Measurements from ENCODE around the gene SLAIN1.

The SLAIN1 gene

DNA sequence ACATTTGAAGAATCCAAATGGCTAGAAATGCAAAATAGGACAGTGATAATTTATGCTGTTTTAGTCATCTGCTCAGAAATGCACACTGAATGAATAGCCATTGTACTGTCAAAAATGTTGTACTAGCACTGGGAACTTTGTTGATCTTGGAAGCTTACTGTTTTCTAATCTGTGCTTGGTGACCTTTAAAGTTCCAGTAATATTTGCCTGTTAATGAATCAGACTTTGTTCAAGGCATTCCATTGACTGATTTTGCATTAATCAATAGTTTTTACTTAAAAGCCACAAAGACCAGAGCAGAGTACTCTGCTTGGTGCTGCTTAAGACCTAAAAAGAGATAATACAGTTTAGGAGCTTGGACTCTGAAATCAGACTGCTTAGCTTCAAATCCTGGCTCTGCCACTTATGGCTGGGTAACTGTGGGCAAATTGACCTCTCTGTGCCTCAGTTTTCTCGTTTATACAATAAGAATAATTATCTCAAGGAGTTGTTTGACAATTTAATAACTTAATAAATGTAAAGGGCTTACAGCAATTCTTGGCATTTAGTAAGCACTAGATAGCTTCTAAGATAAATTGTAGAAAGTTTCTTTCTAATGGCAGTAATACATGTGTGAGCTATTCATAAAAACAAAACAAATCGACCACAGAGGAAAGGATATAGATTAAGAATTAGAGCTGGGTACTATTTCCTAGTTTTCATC is 4.6 kb upstream of the SLAIN1 start:
- no peaks in the 10 kb centered on the region for H3K36me3 ChIP-seq (ENCODE audit: insufficient read depth, low read length)
- 83% methylated on average over 1 of the region's 2 CpGs for WGBS
- H3K9me3 ChIP-seq (ENCODE audit: insufficient read depth, low read depth, low read length), result no peaks in the 10 kb centered on the region
- no peak overlapping the region for H3K27ac ChIP-seq (ENCODE audit: low read depth, low read length)
- H3K4me3 ChIP-seq (ENCODE audit: low read length), result no peak overlapping the region
- no peak overlapping the region for H3K9ac ChIP-seq (ENCODE audit: low read depth, low read length)
- H3K4me1 ChIP-seq (ENCODE audit: insufficient read depth, low read length), result peaks cover 14% of the 10 kb centered on the region
- H3K27me3 ChIP-seq (ENCODE audit: insufficient read depth, low read length), result peaks cover 15% of the 10 kb centered on the region

DNA sequence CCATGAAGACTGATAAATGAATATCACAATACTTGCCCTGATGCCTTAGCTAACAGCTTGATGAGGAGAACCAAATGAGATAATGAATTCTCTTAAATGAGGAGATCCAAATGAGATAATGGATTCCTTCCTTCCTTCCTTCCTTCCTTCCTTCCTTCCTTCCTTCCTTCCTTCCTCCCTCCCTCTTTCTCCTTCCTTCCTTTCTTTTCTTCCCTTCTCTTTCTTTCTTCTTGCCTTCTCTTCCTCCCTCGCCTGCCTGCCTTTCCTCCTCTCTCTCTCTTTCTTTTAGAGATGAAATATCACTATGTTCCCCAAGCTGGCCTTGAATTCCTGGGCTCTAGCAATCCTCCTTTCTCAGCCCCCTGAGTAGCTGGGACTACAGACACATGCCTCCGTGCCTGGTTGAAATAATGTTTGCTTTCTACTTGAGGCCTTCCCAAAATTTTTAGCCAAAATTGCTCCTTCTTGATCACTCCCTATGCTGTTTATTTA is 4.0 kb upstream of the SLAIN1 start:
- H3K4me1 ChIP-seq (ENCODE audit: insufficient read depth, low read length), result peaks cover 14% of the 10 kb centered on the region
- H3K27me3 ChIP-seq (ENCODE audit: insufficient read depth, low read length), result peaks cover 15% of the 10 kb centered on the region
- 94% methylated on average over 2 of the region's 2 CpGs for WGBS

DNA sequence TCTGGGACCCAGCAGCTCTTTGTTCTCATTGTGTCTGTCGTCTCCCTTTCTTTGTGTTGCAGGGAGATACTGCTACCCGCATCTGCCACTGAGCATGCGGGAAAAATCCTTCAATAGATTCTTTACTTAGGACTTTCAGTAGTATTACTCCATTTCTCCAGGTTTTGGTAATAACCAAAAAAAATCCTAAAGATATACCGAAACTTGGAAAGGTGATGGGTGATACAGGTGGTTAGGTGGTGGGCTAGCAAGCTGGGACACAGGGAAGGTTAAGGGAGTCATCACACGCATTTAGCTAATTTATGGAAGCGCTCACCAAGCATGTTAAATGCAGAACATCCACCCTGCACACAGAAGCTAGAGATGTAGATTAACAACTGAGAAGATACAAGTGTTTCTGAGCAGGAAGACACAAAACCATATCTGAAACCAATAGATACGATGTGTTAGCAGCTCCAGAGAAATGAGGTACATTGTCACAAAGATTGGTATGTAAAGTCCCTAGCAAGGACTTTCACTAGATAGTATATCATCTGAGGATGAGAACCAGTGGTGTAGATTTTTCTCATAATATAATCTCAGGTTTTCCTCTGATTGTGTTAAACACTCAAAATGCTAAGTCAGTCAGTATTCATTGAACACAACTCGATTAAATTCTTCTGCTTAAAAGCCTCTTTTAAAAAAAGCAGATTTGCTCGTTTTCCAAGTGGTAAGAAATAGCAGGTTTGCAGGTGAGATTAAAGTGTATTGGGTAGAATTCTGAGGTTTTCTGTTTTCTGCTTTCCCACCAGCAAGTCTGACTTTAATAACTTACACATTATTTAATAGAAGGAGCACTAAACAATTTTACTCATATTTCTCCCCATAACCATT is 1.2 kb upstream of the SLAIN1 start:
- H3K27me3 ChIP-seq (ENCODE audit: insufficient read depth, low read length), result peaks cover 18% of the 10 kb centered on the region
- H3K4me1 ChIP-seq (ENCODE audit: insufficient read depth, low read length), result peaks cover 20% of the 10 kb centered on the region
- H3K9ac ChIP-seq (ENCODE audit: low read depth, low read length), result no peak overlapping the region
- H3K9me3 ChIP-seq (ENCODE audit: insufficient read depth, low read depth, low read length), result no peaks in the 10 kb centered on the region
- 50% methylated on average over 9 of the region's 9 CpGs for WGBS
- H3K27ac ChIP-seq (ENCODE audit: low read depth, low read length), result no peak overlapping the region
- peak overlapping the region; percentile 63 for H3K4me3 ChIP-seq (ENCODE audit: low read length)
- H3K36me3 ChIP-seq (ENCODE audit: insufficient read depth, low read length), result no peaks in the 10 kb centered on the region

More for the DNA sequence above, 4.0 kb upstream of the SLAIN1 start:
- Histone ChIP-seq H3K9ac (ENCODE audit: low read depth, low read length) (no peak overlapping the region), H3K36me3 (ENCODE audit: insufficient read depth, low read length) (no peaks in the 10 kb centered on the region), H3K9me3 (ENCODE audit: insufficient read depth, low read depth, low read length) (no peaks in the 10 kb centered on the region), H3K4me3 (ENCODE audit: low read length) (no peak overlapping the region), H3K27ac (ENCODE audit: low read depth, low read length) (no peak overlapping the region)

- no peaks in the 10 kb centered on the region for H3K36me3 ChIP-seq (ENCODE audit: insufficient read depth, low read length)
- no peaks in the 10 kb centered on the region for H3K9me3 ChIP-seq (ENCODE audit: insufficient read depth, low read depth, low read length)
- H3K27ac ChIP-seq (ENCODE audit: low read depth, low read length), result no peak overlapping the region
- H3K27me3 ChIP-seq (ENCODE audit: insufficient read depth, low read length), result peaks cover 18% of the 10 kb centered on the region
- H3K4me3 ChIP-seq (ENCODE audit: low read length), result peak overlapping the region; percentile 63
- 52% methylated on average over 3 of the region's 3 CpGs for WGBS
- peak overlapping the region; percentile 71 for H3K9ac ChIP-seq (ENCODE audit: low read depth, low read length)
- peaks cover 20% of the 10 kb centered on the region for H3K4me1 ChIP-seq (ENCODE audit: insufficient read depth, low read length)
These were observed 639 bp upstream of the SLAIN1 start for GRCh38 chr13:77696879-77697216.

DNA sequence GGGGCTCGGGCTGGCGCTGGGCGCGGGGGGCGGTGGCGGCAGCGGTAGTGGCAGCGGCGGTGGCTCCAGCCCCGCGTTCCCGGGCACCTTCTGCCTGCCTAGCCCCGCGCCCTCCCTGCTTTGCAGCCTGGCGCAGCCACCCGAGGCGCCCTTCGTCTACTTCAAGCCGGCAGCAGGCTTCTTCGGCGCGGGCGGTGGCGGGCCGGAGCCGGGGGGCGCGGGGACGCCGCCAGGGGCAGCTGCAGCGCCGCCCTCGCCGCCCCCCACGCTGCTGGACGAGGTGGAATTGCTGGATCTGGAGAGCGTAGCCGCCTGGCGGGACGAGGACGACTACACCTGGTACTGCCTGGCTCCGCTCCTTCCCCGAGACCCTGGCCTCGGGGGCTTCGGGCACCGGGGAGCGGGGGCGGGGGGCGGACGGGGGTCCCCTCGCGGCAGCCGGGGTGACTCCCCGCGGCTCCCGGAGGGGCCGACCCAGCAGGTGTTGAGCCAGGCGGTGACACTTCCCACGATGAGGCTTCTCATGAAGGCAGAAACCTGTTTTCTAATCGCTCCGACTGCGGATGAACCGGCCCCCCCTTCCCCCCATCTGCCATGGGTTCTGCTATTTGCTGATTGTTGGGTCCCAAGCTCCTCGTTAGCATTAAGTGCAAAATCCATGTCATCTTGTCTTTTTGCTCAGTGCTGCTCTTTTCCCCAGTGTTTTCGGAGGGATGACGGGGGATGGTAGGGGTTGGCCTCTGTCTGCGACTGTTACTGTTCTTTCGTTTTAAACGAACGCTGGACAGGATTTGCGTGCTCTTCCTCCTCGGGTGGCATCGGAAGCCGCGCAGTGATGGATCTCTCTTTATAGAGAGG is 943 bp downstream of the SLAIN1 start:
- H3K36me3 ChIP-seq (ENCODE audit: insufficient read depth, low read length), result no peaks in the 10 kb centered on the region
- peak overlapping the region; percentile 72 for H3K4me3 ChIP-seq (ENCODE audit: low read length)
- H3K27me3 ChIP-seq (ENCODE audit: insufficient read depth, low read length), result peaks cover 18% of the 10 kb centered on the region
- H3K9ac ChIP-seq (ENCODE audit: low read depth, low read length), result peak overlapping the region; percentile 83
- H3K27ac ChIP-seq (ENCODE audit: low read depth, low read length), result no peak overlapping the region
- WGBS, result under 1% methylated on average over 75 of the region's 75 CpGs
- peaks cover 20% of the 10 kb centered on the region for H3K4me1 ChIP-seq (ENCODE audit: insufficient read depth, low read length)
- no peaks in the 10 kb centered on the region for H3K9me3 ChIP-seq (ENCODE audit: insufficient read depth, low read depth, low read length)

- Histone ChIP-seq H3K4me3 (ENCODE audit: low read length) (peak overlapping the region; percentile 72), H3K36me3 (ENCODE audit: insufficient read depth, low read length) (no peaks in the 10 kb centered on the region), H3K27me3 (ENCODE audit: insufficient read depth, low read length) (peaks cover 18% of the 10 kb centered on the region), H3K4me1 (ENCODE audit: insufficient read depth, low read length) (peaks cover 20% of the 10 kb centered on the region), H3K9ac (ENCODE audit: low read depth, low read length) (peak overlapping the region; percentile 20; the same call in 1 of the 2 replicates), H3K9me3 (ENCODE audit: insufficient read depth, low read depth, low read length) (no peaks in the 10 kb centered on the region), H3K27ac (ENCODE audit: low read depth, low read length) (no peak overlapping the region)
- 2% methylated on average over 3 of the region's 4 CpGs for WGBS
These were observed 1.7 kb downstream of the SLAIN1 start for GRCh38 chr13:77699059-77699680.

GRCh38 chr13:77701305-77701704 is 3.8 kb downstream of the SLAIN1 start:
- Histone ChIP-seq H3K4me3 (ENCODE audit: low read length) (no peak overlapping the region), H3K4me1 (ENCODE audit: insufficient read depth, low read length) (peaks cover 19% of the 10 kb centered on the region), H3K27me3 (ENCODE audit: insufficient read depth, low read length) (peaks cover 11% of the 10 kb centered on the region), H3K27ac (ENCODE audit: low read depth, low read length) (no peak overlapping the region), H3K36me3 (ENCODE audit: insufficient read depth, low read length) (no peaks in the 10 kb centered on the region), H3K9me3 (ENCODE audit: insufficient read depth, low read depth, low read length) (no peaks in the 10 kb centered on the region), H3K9ac (ENCODE audit: low read depth, low read length) (no peak overlapping the region)

DNA sequence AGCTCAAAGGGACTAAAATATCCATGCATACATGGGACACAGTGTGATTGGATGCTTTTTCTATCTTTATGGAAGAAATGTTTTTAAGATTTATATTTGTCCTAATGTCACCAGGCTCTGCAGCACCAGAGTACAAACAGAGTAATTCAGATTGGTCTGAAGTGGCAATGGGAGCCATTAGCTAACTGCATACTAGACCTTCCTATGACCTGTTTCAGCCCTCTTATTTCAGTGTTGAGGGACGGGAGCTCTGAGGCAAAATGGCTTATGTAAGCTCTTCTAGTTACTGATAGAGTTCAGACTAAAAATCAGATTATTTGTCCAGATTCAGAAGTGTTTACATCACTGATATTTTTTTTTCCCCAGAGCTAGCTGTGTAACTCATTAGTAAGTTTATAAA is 4.9 kb downstream of the SLAIN1 start:
- Histone ChIP-seq H3K27me3 (ENCODE audit: insufficient read depth, low read length) (0 out of 2 replicates have a peak, but pooled peaks cover 4% of the 10 kb centered on the region), H3K4me1 (ENCODE audit: insufficient read depth, low read length) (peaks cover 14% of the 10 kb centered on the region), H3K27ac (ENCODE audit: low read depth, low read length) (no peak overlapping the region), H3K9me3 (ENCODE audit: insufficient read depth, low read depth, low read length) (peaks cover 9% of the 10 kb centered on the region), H3K36me3 (ENCODE audit: insufficient read depth, low read length) (peaks cover 9% of the 10 kb centered on the region; the same call in 1 of the 2 replicates), H3K9ac (ENCODE audit: low read depth, low read length) (no peak overlapping the region), H3K4me3 (ENCODE audit: low read length) (no peak overlapping the region)
- WGBS, result 100% methylated on average over 1 of the region's 1 CpG

DNA sequence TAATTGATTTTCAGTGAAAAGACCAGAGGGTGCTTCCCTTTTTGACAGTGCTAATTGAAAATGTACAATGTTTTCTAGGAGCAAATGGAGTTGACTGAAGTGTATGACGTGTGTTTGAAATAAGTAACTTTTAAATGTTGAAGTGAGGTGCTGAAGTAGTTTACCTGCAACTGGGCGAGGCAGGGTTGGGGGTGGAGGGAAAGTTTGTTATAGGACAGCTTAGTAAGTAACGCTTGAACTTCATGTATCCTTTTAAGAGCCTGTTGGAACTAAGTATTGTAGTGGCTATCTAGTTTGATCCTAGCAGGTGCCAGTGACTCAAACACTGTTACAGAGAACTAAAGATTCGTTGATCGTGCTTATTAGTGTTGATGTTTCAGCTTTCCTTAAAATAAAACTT is 5.9 kb downstream of the SLAIN1 start:
- Histone ChIP-seq H3K4me3 (ENCODE audit: low read length) (no peak overlapping the region), H3K27ac (ENCODE audit: low read depth, low read length) (no peak overlapping the region), H3K9ac (ENCODE audit: low read depth, low read length) (no peak overlapping the region), H3K4me1 (ENCODE audit: insufficient read depth, low read length) (peaks cover 14% of the 10 kb centered on the region), H3K27me3 (ENCODE audit: insufficient read depth, low read length) (0 out of 2 replicates have a peak, but pooled peaks cover 4% of the 10 kb centered on the region), H3K9me3 (ENCODE audit: insufficient read depth, low read depth, low read length) (peaks cover 19% of the 10 kb centered on the region), H3K36me3 (ENCODE audit: insufficient read depth, low read length) (peaks cover 19% of the 10 kb centered on the region)
- WGBS, result 87% methylated on average over 5 of the region's 5 CpGs

DNA sequence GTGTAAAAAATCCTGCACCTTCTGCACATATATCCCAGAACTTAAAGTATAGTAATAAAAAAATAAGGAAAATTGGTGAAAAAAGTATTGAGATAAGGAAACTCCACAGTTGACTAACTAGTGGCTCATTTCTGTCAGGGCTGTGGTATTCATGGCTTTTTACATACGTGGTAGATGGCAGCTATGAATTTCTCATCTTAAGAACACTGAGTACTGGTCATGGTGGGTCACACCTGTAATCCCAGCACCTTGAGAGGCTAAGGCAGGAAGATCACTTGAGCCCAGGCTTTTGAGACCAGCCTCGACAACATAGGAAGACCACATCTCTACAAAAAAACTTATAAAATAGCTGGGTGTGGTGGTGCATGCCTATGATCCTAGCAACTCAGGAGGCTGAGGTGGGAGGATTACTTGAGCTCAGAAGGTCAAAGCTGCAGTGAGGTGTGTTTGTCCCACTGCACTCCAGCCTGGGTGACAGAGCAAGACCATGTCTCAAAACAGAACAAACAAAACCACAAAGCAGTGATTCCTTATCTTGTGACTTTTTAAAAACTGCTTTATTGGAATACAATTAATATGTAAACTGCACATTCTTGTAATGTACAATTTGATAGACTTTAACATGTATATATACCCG is 16.8 kb downstream of the SLAIN1 start:
- Histone ChIP-seq H3K4me1 (ENCODE audit: insufficient read depth, low read length) (no peaks in the 10 kb centered on the region), H3K9me3 (ENCODE audit: insufficient read depth, low read depth, low read length) (peaks cover 16% of the 10 kb centered on the region)
- WGBS, result 93% methylated on average over 1 of the region's 3 CpGs

More for the DNA sequence above, 16.8 kb downstream of the SLAIN1 start:
- no peak overlapping the region for H3K4me3 ChIP-seq (ENCODE audit: low read length)
- H3K36me3 ChIP-seq (ENCODE audit: insufficient read depth, low read length), result peaks cover 2% of the 10 kb centered on the region; the same call in 1 of the 2 replicates
- no peaks in the 10 kb centered on the region for H3K27me3 ChIP-seq (ENCODE audit: insufficient read depth, low read length)
- H3K27ac ChIP-seq (ENCODE audit: low read depth, low read length), result no peak overlapping the region
- no peak overlapping the region for H3K9ac ChIP-seq (ENCODE audit: low read depth, low read length)
